Transverse colon (tissue), 4 donors: ENCODE data around the gene RPL14. TPM values are rescaled to one million over a fixed set of nuclear protein-coding genes. Genes with fewer than 3 reads are reported as not detected.

Experiments used
- DNase-seq: peaks from one replicate; pipeline ENCODE4 v3.0.0-alpha.2; 2019
- H3K27ac ChIP-seq, 4 donors: fragments of 200-600 bp; sonication (generic); 2 replicates each; pipeline ENCODE4 v1.5.1; 2016 to 2018; ENCODE audit warnings: inconsistent platforms in 4 of 4
- H3K27me3 ChIP-seq: fragments of 200-600 bp; sonication (generic); 2 replicates; pipeline ENCODE4 v1.5.1; 2017; ENCODE audit warnings: inconsistent platforms
- H3K36me3 ChIP-seq, 4 donors: fragments of 200-600 bp; sonication (generic); 2 replicates each; pipeline ENCODE4 v1.5.1; 2017 to 2019; ENCODE audit warnings: inconsistent platforms in 4 of 4
- H3K4me1 ChIP-seq, 4 donors: fragments of 200-600 bp; sonication (generic); 2 replicates each; pipeline ENCODE4 v1.5.1; 2017 to 2020; ENCODE audit warnings: inconsistent platforms in 4 of 4
- H3K4me3 ChIP-seq, 4 donors: fragments of 200-600 bp; sonication (generic); 1 replicate in 1 of 4; 2 replicates in 3 of 4; pipeline versions ENCODE4 v1.5.1 to v1.6.1; 2017 to 2019; ENCODE audit warnings: inconsistent platforms in 4 of 4
- H3K9me3 ChIP-seq, 2 donors: fragments of 200-600 bp; sonication (generic); 2 replicates each; pipeline ENCODE4 v1.5.1; 2017 to 2019; ENCODE audit warnings: inconsistent platforms in 2 of 2
- CTCF ChIP-seq, 5 experiments: fragments of 200-600 bp in 3 of 5; fragments of 450-650 bp in 2 of 5; sonication (generic) in 3 of 5; IDR thresholded peaks; 1 replicate in 2 of 5; 2 replicates in 3 of 5; pipeline ENCODE4 v1.5.1; 2016 to 2017; ENCODE audit warnings: antibody characterized with exemption in 5 of 5, inconsistent platforms in 3 of 5, mild to moderate bottlenecking in 2 of 5, moderate library complexity in 1 of 5
- EP300 ChIP-seq: sonication (generic); formaldehyde crosslinking; IDR thresholded peaks from one replicate; pipeline ENCODE4 v1.6.1; 2017; ENCODE audit warnings: antibody characterized with exemption, low read depth
- POLR2A ChIP-seq: fragments of 450-650 bp; IDR thresholded peaks from one replicate; pipeline ENCODE4 v1.6.1; 2016; ENCODE audit warnings: antibody characterized with exemption, mild to moderate bottlenecking, moderate library complexity
- POLR2AphosphoS5 ChIP-seq, 3 donors: sonication (generic); formaldehyde crosslinking; IDR thresholded peaks; one replicate each; pipeline ENCODE4 v1.6.1; 2016; ENCODE audit warnings: antibody characterized with exemption in 3 of 3
- WGBS, 2 donors: methylation state at CpG; one replicate each; pipeline ENCODE4 v1.1.5; 2018; ENCODE audit warnings: low coverage in 1 of 2; 5-methylcytosine and 5-hydroxymethylcytosine counted together
- in situ Hi-C, 4 donors: fragments of 200-750 bp; cut with MboI; loops; one replicate each; pipeline versions ENCODE4 v1.15.0 to v1.15.1; 2017; ENCODE audit warnings: low sequenced_read_pairs in 3 of 4, low pct_ligation_motif_present in 1 of 4, low pct_unique_long_range_greater_than_20kb in 1 of 4
- intact Hi-C: fragments of 100-400 bp; cut with DNase I; formaldehyde crosslinking; loops from one replicate; pipeline ENCODE4 v1.15.1; 2023; ENCODE audit warnings: low total_unique reads
- total RNA-seq, 4 donors: library from RNA; depleted of rRNA; stranded (reverse); fragments of >200 nt; gene quantifications; one replicate each; pipeline ENCODE4 v1.1.0, GENCODE V29; 2016

The RPL14 gene
- total RNA-seq, 4 donors from 2014 or later, result 90.1 to 299 (median 194) TPM

GRCh38 chr3:40452057-40452456 is 5.1 kb upstream of the RPL14 start:
- intact Hi-C loops, result no loop called here
- H3K4me3 ChIP-seq, result peak overlapping the region in 3 of 4 donors; percentile 62 to 68 (median 68)
- no peaks in the 10 kb centered on the region for H3K36me3 ChIP-seq
- no peaks in the 10 kb centered on the region for H3K9me3 ChIP-seq
- peak overlapping the region; percentile 89 to 92 (median 90) for H3K27ac ChIP-seq
- no peak for DNase-seq
- 82 to 93% methylated on average over 1 of the region's 1 CpG for WGBS, 2 donors
- TF ChIP-seq POLR2AphosphoS5 (IDR thresholded peaks at IDR 0.05) (no peak), POLR2A (no peak), EP300 (no peak), CTCF (IDR thresholded peaks at IDR 0.05) (no peak)
- H3K4me1 ChIP-seq, result peaks cover 12 to 26% (median 18%) of the 10 kb centered on the region in 4 donors
- in situ Hi-C loops, result no loop called here
- H3K27me3 ChIP-seq, result no peaks in the 10 kb centered on the region

DNA sequence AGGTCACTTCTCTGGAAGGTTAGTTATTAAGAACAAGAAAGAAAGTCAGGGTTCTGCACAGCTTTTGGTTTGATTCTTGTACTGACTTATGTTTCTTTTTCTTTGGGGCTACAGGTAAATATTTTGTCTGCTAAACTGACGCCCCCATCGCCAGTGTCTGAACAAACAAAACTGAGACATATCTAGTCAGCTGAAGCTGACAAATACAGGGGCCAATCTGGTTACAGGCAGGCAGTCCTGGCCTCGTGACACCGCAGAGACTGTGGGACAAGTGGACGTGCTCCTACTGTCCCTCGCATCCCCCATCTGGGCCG is 4.6 kb upstream of the RPL14 start:
- no peaks in the 10 kb centered on the region for H3K27me3 ChIP-seq
- 0% methylated on average over 1 to 7 of the region's 7 CpGs for WGBS, 2 donors
- H3K4me3 ChIP-seq, result peak overlapping the region; percentile 60 to 68 (median 65)
- H3K36me3 ChIP-seq, result no peaks in the 10 kb centered on the region
- no peak for DNase-seq
- H3K27ac ChIP-seq, result peak overlapping the region; percentile 89 to 92 (median 90)
- no peak for TF ChIP-seq POLR2A
- TF ChIP-seq CTCF (IDR thresholded peaks at IDR 0.05), result no peak
- TF ChIP-seq POLR2AphosphoS5 (IDR thresholded peaks at IDR 0.05), result no peak
- TF ChIP-seq EP300, result no peak
- intact Hi-C loops, result no loop called here
- peaks cover 12 to 26% (median 18%) of the 10 kb centered on the region in 4 donors for H3K4me1 ChIP-seq
- H3K9me3 ChIP-seq, result no peaks in the 10 kb centered on the region
- in situ Hi-C loops, result no loop called here

GRCh38 chr3:40452876-40453730 is 4.0 kb upstream of the RPL14 start:
- H3K9me3 ChIP-seq, result no peaks in the 10 kb centered on the region
- peaks cover 17 to 30% (median 21%) of the 10 kb centered on the region in 4 donors for H3K4me1 ChIP-seq
- H3K27ac ChIP-seq, result peak overlapping the region; percentile 89 to 92 (median 90)
- H3K4me3 ChIP-seq, result peak overlapping the region; percentile 60 to 68 (median 65)
- H3K27me3 ChIP-seq, result no peaks in the 10 kb centered on the region
- TF ChIP-seq POLR2AphosphoS5 (IDR thresholded peaks at IDR 0.05) (peak; percentile 80 to 92 (median 90)), POLR2A (peak; percentile 87), EP300 (no peak)
- WGBS, 2 donors, result 0 to 1% methylated on average over 4 to 39 of the region's 41 CpGs
- in situ Hi-C loops, result no loop called here
- DNase-seq, result peak; percentile 99
- intact Hi-C loops, result no loop called here
- H3K36me3 ChIP-seq, result no peaks in the 10 kb centered on the region

DNA sequence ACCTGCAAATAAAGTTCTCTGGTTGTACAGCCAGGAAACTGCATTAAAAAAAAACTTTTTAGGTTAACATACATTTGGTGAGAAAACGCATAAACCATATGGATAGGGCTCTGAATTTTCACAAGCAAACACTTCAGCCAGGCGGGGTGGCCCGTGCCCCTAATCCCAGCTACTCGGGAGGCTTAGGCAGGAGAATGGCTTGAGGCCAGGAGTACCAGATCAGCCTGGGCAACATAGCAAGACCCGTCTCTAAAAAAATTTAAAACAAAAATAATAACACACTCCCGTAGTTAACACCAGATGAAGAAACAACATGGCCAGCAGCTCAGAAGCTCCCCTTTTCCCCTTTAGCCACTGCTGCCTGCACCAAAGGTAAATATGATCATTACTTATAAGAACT is 3.2 kb upstream of the RPL14 start:
- Histone ChIP-seq H3K9me3 (no peaks in the 10 kb centered on the region), H3K36me3 (peaks cover 0 to 8% (median 1%) of the 10 kb centered on the region in 4 donors), H3K27ac (peak overlapping the region; percentile 89 to 92 (median 90)), H3K4me1 (peaks cover 23 to 39% (median 29%) of the 10 kb centered on the region in 4 donors), H3K27me3 (no peaks in the 10 kb centered on the region), H3K4me3 (peak overlapping the region in 2 of 4 donors; percentile 62 to 68)
- DNase-seq, result no peak
- TF ChIP-seq CTCF (IDR thresholded peaks at IDR 0.05), result no peak
- TF ChIP-seq EP300, result no peak
- no peak for TF ChIP-seq POLR2A
- TF ChIP-seq POLR2AphosphoS5 (IDR thresholded peaks at IDR 0.05), result no peak
- intact Hi-C loops (no loop called here), in situ Hi-C loops (no loop called here)
- 26 to 28% methylated on average over 5 to 6 of the region's 6 CpGs for WGBS, 2 donors
